HUES64 (cell line): Measurements from ENCODE around the gene PHKB.
"Not testable (repeated sequence)": the region's sequence is repeated elsewhere in the genome, so short reads cannot be mapped to it uniquely, and the experiment has no call there.

Experiments
- H3K27ac ChIP-seq: 2 replicates; pipeline ENCODE4 v1.7.0; 2013; ENCODE audit warnings: low read depth, low read length, inconsistent platforms
- H3K27me3 ChIP-seq: 2 replicates; pipeline ENCODE4 v1.6.1; 2013; ENCODE audit warnings: mild to moderate bottlenecking, low read length; ENCODE audit not compliant: insufficient read depth
- H3K36me3 ChIP-seq: 2 replicates; pipeline ENCODE4 v1.6.1; 2013; ENCODE audit warnings: mild to moderate bottlenecking, low read length; ENCODE audit not compliant: insufficient read depth
- H3K4me1 ChIP-seq: 2 replicates; pipeline ENCODE4 v1.6.1; 2013; ENCODE audit warnings: mild to moderate bottlenecking, low read length, moderate library complexity; ENCODE audit not compliant: insufficient read depth
- H3K4me3 ChIP-seq: 2 replicates; pipeline ENCODE4 v1.5.1; 2013; ENCODE audit warnings: mild to moderate bottlenecking, low read length, moderate library complexity
- H3K9ac ChIP-seq: 2 replicates; pipeline ENCODE4 v1.6.1; 2013; ENCODE audit warnings: mild to moderate bottlenecking, low read depth, low read length
- H3K9me3 ChIP-seq: 2 replicates; pipeline ENCODE4 v1.6.1; 2013; ENCODE audit warnings: low read depth, low read length; ENCODE audit not compliant: insufficient read depth
- WGBS: fragments of 150-250, 120-280 bp; methylation state at CpG from one replicate; pipeline ENCODE4 v1.1.7; 2013; ENCODE audit warnings: missing lambda C conversion rate; 5-methylcytosine and 5-hydroxymethylcytosine counted together

The PHKB gene

DNA sequence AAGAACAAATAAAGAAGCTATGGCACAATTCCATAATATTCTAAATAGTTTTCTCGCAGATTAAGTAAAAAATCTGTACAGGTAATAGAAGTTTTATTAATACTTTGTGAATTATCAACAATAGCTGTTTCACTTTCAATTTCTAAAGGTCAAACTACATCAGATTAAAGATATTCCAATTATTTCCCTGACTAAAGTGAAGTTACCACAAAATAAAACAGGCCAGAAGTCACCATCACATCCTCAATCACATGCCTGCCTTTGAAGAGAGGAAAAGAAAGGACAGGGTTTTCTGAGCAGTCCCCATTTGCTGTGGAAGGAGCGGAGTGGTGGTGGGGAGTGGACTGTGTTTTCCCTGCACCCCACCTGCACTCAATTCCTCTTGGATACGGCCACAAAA is 11.3 kb upstream of the PHKB start:
- H3K36me3 ChIP-seq = peaks cover 60% of the 10 kb centered on the region

DNA sequence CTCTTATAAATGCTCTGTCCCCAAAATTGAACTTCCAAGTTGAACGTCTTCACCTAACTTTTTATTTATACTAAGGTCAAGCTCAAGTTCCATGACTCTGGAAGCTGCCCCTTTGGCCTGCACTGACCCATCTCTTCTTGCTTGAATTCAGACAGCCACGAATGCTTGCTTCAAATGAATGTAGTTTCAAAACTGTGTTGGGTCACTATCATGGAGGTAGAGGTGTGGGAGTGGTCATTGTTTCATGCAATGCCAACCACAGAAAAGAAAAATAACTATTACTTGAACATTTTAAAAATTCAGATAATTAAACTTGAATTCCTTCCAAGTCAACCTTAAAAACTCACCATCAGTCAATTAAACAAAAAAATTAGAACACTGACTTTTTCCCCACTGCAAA is 2.8 kb upstream of the PHKB start:
- H3K27ac ChIP-seq = no peak overlapping the region
- WGBS = 95% methylated on average over 2 of the region's 2 CpGs
- H3K9ac ChIP-seq = no peak overlapping the region
- H3K4me1 ChIP-seq = peaks cover 25% of the 10 kb centered on the region
- H3K4me3 ChIP-seq = no peak overlapping the region
- peaks cover 39% of the 10 kb centered on the region for H3K36me3 ChIP-seq
- H3K9me3 ChIP-seq = no peaks in the 10 kb centered on the region
- no peaks in the 10 kb centered on the region for H3K27me3 ChIP-seq

More for the DNA sequence above, 11.3 kb upstream of the PHKB start:
- Histone ChIP-seq H3K9ac (no peak overlapping the region), H3K27ac (no peak overlapping the region), H3K27me3 (no peaks in the 10 kb centered on the region), H3K4me3 (no peak overlapping the region), H3K9me3 (no peaks in the 10 kb centered on the region), H3K4me1 (no peaks in the 10 kb centered on the region)
- 93% methylated on average over 2 of the region's 3 CpGs for WGBS

DNA sequence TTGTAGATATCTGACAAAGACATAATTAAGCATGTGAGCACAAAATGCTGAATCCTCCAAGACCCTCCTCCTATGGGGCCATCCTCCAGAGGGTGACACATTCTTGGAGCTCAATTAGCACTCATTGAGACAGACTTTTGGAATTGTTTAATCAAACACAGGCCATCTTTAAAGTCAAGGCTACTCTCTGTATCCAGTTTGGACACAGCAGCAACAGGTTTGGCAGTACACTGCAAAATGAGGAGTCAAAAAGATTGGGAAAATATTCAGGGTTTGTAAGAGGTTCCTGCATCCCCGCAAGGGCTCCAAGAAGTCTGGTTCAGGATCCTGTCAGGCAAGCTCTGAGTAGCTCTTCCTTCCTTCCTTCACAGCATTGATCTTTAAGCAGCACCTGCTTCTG is 1.5 kb upstream of the PHKB start:
- Histone ChIP-seq H3K4me1 (peaks cover 37% of the 10 kb centered on the region), H3K27me3 (no peaks in the 10 kb centered on the region), H3K9ac (0 out of 2 replicates have a peak overlapping the region, but pooled peaks have one; percentile 97), H3K4me3 (peak overlapping the region; percentile 96), H3K36me3 (peaks cover 27% of the 10 kb centered on the region), H3K27ac (no peak overlapping the region), H3K9me3 (no peaks in the 10 kb centered on the region)
- whole genome bisulfite sequencing = 97% methylated on average over 1 of the region's 1 CpG

DNA sequence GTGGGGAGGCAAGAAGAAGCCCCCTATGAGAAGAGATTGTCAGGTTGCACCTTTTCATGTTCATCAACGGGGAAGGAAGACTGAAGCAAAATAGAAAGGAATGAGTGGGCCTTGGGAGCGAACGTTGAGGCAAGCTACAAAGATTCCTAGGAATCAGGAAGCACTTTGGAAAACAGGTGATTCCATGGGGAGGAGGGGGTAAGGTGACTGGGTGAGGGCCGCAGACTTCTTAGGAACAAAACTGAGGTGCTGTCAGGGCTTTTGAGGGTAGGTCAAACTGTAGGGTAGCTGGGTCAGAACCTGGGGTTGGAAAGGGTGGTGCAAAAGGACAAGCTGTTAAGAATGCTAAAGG is 796 bp upstream of the PHKB start:
- Histone ChIP-seq H3K9ac (peak overlapping the region; percentile 97), H3K4me1 (peaks cover 37% of the 10 kb centered on the region), H3K4me3 (peak overlapping the region; percentile 96), H3K27ac (peak overlapping the region; percentile 100), H3K36me3 (peaks cover 24% of the 10 kb centered on the region), H3K9me3 (no peaks in the 10 kb centered on the region), H3K27me3 (no peaks in the 10 kb centered on the region)
- WGBS = 9% methylated on average over 4 of the region's 4 CpGs

DNA sequence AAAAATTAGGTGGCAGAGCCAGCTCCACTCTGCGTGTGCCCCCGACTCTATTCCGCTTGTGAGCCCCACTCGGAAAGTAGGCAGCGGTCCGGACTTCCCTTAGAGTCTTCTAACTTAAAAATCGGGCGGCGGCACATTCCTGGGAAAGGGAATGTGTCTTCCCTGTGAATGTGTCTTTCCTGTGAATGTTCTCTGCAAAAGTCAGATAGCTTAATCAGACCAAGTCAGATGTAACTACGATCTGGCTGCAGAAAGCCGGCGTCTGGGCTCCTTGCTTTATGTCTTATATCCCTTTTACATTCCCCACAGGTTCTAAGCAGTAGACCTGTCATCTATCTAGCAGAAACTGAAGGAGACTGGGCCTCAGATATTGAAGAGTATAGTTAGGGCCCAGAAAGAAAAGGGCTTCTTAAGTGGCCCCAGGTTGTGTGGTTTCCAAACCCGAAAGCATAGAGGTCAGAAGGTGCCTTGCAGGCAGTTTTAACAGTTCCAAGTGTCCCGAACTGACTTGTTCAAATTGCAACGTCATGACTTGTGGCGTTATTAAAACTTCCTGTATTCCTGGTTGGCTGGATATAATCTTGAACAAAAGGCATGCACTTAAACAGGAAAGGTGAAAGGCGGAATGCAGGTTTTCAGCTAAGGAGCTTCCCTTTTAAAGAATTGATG is 601 bp downstream of the PHKB start:
- Histone ChIP-seq H3K4me1 (peaks cover 37% of the 10 kb centered on the region), H3K4me3 (peak overlapping the region; percentile 96), H3K27me3 (no peaks in the 10 kb centered on the region), H3K27ac (peak overlapping the region; percentile 100), H3K9ac (peak overlapping the region; percentile 97), H3K9me3 (no peaks in the 10 kb centered on the region), H3K36me3 (peaks cover 19% of the 10 kb centered on the region)
- WGBS = 14% methylated on average over 17 of the region's 17 CpGs

DNA sequence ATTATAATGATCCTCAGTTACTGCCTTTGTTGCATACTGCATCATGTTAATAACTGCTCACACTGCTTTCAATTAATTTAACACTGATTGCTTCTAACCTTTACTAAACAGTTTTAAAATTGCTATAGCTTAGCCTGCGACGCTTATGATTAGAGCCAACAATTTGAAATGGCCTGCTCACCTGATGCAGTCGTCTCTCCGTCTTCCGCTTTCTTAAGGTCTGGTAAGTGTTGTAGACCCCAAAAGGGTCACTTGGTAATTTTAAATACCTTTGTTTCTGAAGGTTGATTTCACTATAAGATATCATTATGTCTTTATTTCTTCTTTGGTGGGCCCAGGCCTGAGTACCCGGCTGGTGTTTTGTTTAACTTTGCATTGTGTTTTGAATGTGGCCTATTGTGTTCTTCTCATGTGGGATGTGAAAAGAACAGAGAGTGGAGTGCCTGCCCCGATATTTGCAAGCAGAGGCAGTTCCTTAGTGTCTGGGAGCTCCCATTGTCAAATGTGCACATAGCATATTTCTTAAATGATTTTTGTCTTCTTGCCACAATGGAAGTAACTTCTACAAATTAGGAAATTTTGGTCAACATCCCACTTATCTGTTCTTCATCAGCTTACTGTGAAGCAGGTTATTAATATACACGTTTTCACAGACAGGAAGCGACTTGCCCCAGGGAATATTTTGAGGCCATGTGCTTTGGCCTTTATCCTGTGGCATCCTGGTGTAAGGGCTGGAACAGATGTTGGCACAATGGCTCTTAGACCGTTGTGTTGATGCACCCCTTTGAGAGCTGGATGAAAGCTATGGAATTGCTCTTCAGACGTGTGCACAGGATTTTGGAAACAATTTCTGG is 2.9 kb downstream of the PHKB start:
- no peak overlapping the region for H3K9ac ChIP-seq
- no peaks in the 10 kb centered on the region for H3K27me3 ChIP-seq
- no peak overlapping the region for H3K4me3 ChIP-seq

DNA sequence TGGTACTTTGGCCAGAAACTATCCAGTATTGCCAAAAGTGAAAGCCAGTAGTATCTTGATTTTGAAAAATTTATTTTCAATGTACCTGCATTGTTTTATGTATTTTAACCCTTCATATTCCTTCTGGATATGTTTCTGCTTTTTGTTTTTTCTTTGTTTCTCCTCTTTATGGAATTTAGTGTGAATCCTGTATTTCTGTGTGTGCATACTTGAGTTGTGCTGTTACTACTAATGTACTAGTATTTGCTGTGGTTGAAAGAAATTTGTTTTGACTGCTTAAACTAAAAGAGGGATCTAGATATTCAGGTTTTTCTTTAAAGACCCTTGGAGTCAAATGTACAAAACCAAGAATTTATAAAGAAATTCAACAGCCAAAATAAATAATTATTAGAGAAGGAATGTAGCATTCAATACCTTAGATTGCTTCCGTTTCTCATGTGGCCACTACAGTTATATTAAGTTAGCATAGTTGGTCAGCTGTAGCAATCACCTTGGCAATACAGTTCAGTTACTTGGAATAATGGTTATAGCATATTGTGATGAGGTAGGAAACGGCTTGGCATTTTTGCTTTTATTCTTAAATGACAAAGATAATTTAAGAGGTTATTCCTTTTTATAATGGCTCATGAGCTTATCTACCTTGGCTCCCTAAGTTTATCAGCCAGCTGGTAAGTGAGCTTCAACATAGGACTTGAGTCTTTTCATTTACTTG is 4.9 kb downstream of the PHKB start:
- Histone ChIP-seq H3K9me3 (no peaks in the 10 kb centered on the region), H3K9ac (no peak overlapping the region), H3K27ac (no peak overlapping the region), H3K36me3 (no peaks in the 10 kb centered on the region; the same call in 1 of the 2 replicates), H3K27me3 (no peaks in the 10 kb centered on the region), H3K4me1 (peaks cover 26% of the 10 kb centered on the region), H3K4me3 (no peak overlapping the region)
- WGBS = 100% methylated on average over 2 of the region's 2 CpGs

More for the DNA sequence above, 2.9 kb downstream of the PHKB start:
- 90% methylated on average over 11 of the region's 11 CpGs for WGBS
- Histone ChIP-seq H3K9me3 (no peaks in the 10 kb centered on the region), H3K4me1 (peaks cover 37% of the 10 kb centered on the region), H3K27ac (no peak overlapping the region), H3K36me3 (no peaks in the 10 kb centered on the region; the same call in 1 of the 2 replicates)

DNA sequence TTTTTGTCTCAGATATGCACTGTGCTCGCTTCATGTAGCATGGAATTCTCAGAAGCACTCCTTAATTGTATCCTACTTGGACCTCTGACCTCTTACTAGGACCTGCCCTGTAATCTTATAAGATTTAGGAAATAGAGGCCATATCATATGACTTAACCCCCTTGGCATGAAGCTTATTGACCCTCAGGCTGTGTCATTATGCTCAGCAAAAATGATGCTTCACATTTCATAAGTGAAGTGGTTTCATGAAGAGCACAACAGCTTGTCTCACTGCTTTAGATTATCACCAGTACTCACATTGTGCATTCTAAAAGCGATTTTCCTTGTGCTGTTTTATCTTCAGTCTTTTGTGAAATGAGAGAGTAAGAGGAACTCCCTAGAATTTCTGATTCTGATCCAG is 6.4 kb downstream of the PHKB start:
- H3K27ac ChIP-seq = no peak overlapping the region

DNA sequence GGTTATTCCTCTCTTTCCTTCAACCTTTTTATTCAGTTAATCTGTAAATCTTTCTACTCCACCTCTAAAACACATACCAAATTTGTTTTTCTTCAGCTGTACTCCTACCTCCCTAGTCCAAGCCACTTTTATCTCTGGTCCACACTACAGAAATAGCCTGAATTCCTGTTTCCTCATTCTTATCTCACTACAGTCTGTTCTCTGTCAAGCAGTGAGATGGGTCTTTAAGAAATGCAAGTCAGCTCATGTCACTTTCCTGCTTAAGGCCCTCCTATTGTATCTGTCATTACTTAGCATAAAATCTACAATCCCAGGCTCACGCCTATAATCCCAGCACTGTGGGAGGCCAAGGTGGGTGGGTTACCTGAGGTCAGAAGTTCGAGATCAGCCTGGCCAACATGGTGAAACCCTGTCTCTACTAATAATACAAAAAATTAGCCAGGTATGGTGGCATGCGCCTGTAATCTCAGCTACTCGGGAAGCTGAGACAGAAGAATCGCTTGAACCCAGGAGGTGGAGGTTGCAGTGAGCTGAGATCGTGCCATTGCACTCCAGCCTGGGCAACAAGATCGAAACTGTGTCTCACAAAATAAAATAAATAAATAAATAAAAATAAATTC is 7.0 kb downstream of the PHKB start:
- peaks cover 14% of the 10 kb centered on the region for H3K4me1 ChIP-seq
- H3K9me3 ChIP-seq, H3K9ac ChIP-seq, H3K27me3 ChIP-seq, H3K36me3 ChIP-seq, H3K27ac ChIP-seq, H3K4me3 ChIP-seq: not testable (repeated sequence)
- 85% methylated on average over 6 of the region's 7 CpGs for WGBS

More for the DNA sequence above, 6.4 kb downstream of the PHKB start:
- WGBS = 81% methylated on average over 2 of the region's 2 CpGs
- Histone ChIP-seq H3K36me3 (no peaks in the 10 kb centered on the region; the same call in 1 of the 2 replicates), H3K4me3 (no peak overlapping the region), H3K27me3 (no peaks in the 10 kb centered on the region), H3K9me3 (no peaks in the 10 kb centered on the region), H3K9ac (no peak overlapping the region), H3K4me1 (peaks cover 21% of the 10 kb centered on the region)

DNA sequence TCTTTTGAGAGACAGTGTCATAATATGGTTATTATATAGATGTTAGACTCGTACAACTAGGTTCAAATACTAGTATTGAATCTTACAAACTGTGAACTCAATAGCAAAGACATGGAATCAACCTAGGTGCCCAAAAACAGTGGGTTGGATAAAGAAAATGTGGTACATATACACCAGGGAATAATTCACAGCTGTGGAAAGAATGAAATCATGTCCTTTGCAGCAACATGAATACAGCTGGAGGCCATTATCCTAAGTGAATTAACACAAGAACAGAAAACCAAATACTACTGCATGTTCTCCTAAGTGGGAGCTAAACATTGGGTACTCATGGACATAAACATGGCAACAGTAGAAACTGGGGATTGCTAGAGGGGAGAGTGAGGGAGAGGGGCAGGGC is 8.1 kb downstream of the PHKB start:
- H3K4me3 ChIP-seq = no peak overlapping the region
- no peaks in the 10 kb centered on the region for H3K27me3 ChIP-seq
- H3K36me3 ChIP-seq = no peaks in the 10 kb centered on the region; the same call in 1 of the 2 replicates
- H3K27ac ChIP-seq = no peak overlapping the region
- H3K9ac ChIP-seq = no peak overlapping the region
- WGBS = no CpG with 5 or more reads among the region's 1 CpG
- H3K4me1 ChIP-seq = peaks cover 4% of the 10 kb centered on the region
- H3K9me3 ChIP-seq = no peaks in the 10 kb centered on the region
